ENCODE measurements around the gene PLPP4.

Gene PLPP4

GRCh38 chr10:120432209-120432608 lies 24.8 kb upstream of the PLPP4 start:
- no peak overlapping the region for H3K4me3 ChIP-seq (ENCODE audit: low read length)
- TF ChIP-seq CTCF (IDR thresholded peaks at IDR 0.05; ENCODE audit: insufficient read depth, low read depth, low read length, missing control alignments) = no peak
- no peak for DNase-seq (ENCODE audit: low read depth)

GRCh38 chr10:120433141-120433540 lies 23.9 kb upstream of the PLPP4 start:
- TF ChIP-seq CTCF (IDR thresholded peaks at IDR 0.05; ENCODE audit: insufficient read depth, low read depth, low read length, missing control alignments) = no peak
- no peak for DNase-seq (ENCODE audit: low read depth)
- H3K4me3 ChIP-seq (ENCODE audit: low read length) = no peak overlapping the region

- no peak for DNase-seq (ENCODE audit: low read depth)
- no peak overlapping the region for H3K4me3 ChIP-seq (ENCODE audit: low read length)
- peak; percentile 26 for TF ChIP-seq CTCF (IDR thresholded peaks at IDR 0.05; ENCODE audit: insufficient read depth, low read depth, low read length, missing control alignments)
Measured at GRCh38 chr10:120436439-120437112, 20.5 kb upstream of the PLPP4 start.

GRCh38 chr10:120437541-120437940 lies 19.5 kb upstream of the PLPP4 start:
- no peak for DNase-seq (ENCODE audit: low read depth)
- no peak for TF ChIP-seq CTCF (IDR thresholded peaks at IDR 0.05; ENCODE audit: insufficient read depth, low read depth, low read length, missing control alignments)
- no peak overlapping the region for H3K4me3 ChIP-seq (ENCODE audit: low read length)

GRCh38 chr10:120451968-120452367 lies 5.1 kb upstream of the PLPP4 start:
- no peak overlapping the region for H3K4me3 ChIP-seq (ENCODE audit: low read length)
- no peak for DNase-seq (ENCODE audit: low read depth)
- TF ChIP-seq CTCF (IDR thresholded peaks at IDR 0.05; ENCODE audit: insufficient read depth, low read depth, low read length, missing control alignments) = no peak

GRCh38 chr10:120453319-120453718 lies 3.7 kb upstream of the PLPP4 start:
- TF ChIP-seq CTCF (IDR thresholded peaks at IDR 0.05; ENCODE audit: insufficient read depth, low read depth, low read length, missing control alignments) = no peak
- H3K4me3 ChIP-seq (ENCODE audit: low read length) = no peak overlapping the region
- no peak for DNase-seq (ENCODE audit: low read depth)

GRCh38 chr10:120453886-120454285 lies 3.1 kb upstream of the PLPP4 start:
- TF ChIP-seq CTCF (IDR thresholded peaks at IDR 0.05; ENCODE audit: insufficient read depth, low read depth, low read length, missing control alignments) = no peak
- DNase-seq (ENCODE audit: low read depth) = no peak
- H3K4me3 ChIP-seq (ENCODE audit: low read length) = no peak overlapping the region

Data from epithelial cell of esophagus (primary cell).